AG20443 (cell line): ENCODE data around the gene NFKBIE.

ENCODE experiments used
- DNase-seq: peaks from one replicate; pipeline ENCODE4 v3.0.0; 2012; ENCODE audit warnings: low spot score, mixed read lengths

NFKBIE gene

DNA sequence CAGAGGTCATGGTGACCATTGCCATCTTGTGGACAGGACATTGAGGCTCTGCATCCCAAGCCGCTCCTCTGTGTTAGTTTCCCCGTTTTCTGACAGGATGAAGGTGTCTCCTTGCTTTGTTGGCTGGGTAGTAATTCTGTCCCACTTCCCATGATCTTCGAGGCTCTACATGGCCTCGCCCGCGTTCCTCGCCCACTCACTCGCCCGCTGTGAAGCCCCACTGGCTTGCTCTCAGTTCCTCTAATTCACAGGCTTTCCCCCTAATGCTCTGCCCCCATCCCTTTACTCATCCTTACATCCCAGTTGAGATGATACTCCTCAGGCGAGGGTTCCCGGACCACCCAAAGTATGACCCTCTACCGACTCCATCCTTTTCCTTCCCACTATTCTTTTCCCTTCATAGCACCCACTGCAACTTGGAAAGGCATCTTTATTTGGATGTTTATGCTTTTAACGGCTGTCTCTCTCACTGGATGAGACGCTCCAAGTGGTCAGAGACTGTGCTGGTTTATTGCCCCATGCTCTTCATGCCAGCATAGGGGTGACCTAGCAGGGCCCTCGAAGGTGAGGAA, 7.5 kb downstream of the NFKBIE start:
- DNase-seq: no peak

DNA sequence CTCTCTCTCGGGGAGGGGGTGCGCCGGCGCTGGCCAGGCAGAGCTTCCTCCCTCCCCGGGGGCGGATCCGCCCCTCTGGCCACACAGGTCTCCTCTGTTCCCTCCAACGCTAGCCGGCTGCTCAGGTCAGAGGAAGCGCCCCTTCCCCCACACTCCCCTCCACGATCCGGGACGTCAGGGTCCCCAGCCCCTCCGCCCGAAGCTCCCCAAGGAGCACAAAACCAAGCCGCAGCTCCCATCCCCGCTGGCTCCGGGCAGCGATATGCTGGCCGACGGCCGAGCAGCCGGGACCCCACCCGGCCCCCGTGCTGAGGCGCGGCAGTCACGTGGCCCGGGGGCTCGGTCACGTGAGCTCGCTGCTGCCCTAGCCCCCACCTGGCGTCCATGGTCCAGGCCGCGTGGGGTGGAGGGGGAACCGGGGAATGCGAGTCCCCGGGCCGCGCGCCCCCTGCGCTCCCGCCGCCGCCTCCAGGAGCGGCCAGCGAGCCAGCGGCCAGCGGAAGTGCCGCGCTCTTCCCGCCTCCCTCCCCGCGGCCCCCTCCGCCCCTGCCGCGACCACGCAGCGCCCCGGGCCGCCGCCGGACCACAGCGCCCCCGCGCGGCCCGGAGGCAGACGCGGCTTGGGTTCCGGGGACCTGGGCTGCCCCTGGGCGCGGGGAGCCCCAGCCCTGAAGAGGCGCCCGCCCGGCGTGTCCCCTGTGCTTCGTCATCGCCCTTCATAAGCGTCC, 8.2 kb downstream of the NFKBIE start, which contains the start of gene SLC35B2:
SLC35B2 (minus strand) TSS at position 504 of the 728 bp plus-strand sequence; CDS start at position 386, 118 bp downstream.
- DNase-seq: peak; percentile 94

DNA sequence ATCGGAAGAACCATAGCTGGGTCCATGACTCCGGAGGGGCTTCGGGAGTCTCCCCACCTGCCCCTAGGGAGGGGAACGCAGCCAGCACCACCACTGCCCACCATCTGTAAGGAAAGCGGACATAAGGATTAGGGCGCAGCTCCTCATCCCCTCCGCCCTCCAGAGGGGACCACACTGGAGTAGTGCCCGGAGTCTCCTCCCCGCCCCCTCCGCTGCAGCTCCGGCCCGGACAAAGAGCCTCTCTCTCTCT, 8.7 kb downstream of the NFKBIE start:
- DNase-seq: peak; percentile 64

DNA sequence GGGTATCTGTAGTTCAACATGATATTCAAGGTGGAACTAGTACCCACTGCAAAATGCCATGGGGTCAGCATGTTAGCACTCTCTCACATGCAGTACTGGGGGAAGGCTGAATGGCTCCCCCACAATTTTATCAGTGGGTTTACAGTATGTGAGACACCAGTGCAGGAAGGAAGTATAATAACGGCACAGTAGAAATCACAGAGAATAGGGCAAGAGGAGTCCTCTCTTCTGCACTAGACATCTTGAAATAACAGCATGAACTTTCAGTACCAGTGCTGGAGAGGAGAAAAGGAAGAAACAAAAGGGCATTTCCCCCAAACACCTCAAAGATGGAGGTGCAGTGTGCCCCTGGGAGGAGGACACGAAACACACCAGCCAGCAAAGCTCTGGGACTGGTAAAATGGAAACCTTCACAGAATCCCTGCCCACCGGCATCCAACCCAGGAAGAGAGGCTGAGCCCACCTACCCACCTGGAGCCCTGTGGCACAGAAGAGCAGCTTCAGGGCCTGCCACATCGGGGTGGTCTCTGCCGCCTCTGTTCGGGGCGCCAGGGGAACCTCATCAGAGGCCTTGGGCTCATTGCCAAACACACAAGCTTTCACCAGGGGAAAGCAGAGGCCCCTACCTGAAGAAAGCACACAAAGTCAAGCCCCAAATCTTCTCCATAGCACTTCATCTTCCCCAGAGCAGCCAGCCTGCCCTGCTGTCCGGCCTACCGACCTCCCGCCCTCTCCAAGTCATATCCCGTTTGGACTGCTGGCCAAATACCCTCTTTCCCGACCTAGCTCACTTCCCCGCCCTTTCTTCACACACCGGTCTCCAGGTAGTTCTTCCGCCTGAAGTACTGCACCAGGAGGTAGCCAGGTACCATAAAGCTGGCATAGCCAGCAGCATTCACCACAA, 9.2 kb downstream of the NFKBIE start:
- DNase-seq: no peak

DNA sequence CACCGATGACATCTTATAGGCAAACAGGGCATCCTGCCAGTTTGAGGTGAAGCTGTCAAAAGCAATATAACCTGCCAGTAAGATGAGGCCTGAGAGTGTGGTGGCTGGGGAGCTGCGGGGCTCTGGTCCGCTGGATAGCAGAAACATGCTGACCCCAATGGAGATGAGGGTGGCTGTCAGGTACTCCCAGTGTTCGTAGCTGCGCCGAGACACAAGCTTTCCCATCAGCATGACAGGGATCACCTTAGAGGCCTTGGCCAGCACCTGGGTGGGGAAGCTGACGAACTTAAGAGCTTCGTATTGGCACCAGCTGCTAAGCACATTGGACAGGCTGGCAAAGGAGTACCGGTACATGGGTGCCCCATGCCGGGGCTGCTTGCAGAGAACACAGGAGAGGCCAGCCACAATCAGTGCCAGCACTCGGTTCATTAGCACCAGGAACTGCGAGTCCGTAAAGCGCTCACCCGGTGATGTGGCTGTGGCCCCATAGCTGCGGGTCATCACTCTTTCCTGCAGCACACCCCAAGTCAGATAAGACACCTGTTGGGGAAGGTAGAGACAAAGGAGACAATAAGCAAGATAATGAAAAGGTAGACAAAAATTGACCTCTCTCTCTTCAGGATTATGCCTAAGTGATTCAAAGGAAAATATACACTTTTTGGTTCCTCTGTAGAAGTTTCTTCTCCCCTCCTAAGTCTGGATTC, 10.1 kb downstream of the NFKBIE start:
- no peak for DNase-seq

DNA sequence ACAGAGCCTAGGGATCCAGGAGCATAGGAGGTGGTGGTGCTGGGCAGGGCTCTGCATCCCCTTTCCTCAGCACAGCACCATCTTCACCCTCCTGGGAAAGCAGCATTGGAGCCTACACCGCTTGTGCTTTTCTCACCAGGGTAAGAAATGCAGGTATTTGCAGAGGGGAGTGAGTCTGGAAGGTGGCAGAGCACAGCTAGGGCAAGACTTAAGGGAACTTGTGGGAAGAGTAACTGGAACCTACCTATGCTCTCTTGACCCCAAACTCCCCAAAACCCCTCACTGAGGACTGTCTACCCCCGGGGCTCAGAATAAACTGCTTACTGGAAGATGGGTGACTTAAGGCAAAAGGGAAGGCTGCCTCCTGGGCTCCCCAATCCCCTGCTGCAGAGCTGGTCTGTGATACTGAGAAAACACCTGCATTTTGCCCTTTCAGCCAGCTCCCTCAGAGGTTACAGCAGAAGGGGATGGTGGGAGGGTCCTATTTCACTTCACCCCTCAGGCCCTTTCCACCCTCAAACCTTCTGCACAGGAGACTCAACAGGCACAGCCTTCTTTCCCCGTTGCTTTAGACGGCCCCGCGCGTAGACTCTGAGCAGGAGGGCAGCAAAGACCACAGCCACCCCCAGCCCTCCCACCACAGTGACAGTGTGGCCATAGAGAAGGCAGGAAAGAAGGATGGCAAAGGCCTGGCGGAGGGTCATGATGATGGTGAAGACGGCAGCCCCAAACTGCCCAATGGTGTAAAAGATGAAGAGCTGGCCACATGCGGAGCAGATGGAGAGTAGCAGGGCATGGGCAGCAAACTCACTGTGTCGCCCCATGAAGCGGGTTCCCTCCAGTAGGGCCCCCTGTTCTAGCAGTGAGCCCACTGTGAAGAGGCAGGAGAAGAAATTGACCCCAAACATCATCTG, 10.9 kb downstream of the NFKBIE start:
- no peak for DNase-seq

DNA sequence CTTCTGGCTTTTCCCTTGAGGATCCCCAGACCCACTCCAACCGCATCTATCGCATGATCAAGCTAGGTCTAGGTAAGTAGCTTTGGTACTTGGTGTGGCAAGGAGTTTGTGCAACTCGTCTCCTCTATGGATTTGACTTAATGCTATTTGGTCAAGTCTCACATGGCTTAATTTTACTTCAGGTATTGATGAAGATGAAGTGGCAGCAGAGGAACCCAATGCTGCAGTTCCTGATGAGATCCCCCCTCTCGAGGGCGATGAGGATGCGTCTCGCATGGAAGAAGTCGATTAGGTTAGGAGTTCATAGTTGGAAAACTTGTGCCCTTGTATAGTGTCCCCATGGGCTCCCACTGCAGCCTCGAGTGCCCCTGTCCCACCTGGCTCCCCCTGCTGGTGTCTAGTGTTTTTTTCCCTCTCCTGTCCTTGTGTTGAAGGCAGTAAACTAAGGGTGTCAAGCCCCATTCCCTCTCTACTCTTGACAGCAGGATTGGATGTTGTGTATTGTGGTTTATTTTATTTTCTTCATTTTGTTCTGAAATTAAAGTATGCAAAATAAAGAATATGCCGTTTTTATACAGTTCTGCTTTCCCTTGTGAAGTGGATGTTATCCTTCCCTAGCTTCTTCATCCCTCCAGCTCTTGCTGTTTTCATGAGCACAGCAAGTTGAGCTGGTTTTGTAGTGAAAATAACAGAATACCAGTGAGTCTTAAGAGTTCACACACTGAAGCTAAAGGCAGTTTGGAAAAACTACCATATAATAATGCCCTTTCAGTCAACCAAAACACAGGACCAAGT, 11.8 kb downstream of the NFKBIE start:
- no peak for DNase-seq

DNA sequence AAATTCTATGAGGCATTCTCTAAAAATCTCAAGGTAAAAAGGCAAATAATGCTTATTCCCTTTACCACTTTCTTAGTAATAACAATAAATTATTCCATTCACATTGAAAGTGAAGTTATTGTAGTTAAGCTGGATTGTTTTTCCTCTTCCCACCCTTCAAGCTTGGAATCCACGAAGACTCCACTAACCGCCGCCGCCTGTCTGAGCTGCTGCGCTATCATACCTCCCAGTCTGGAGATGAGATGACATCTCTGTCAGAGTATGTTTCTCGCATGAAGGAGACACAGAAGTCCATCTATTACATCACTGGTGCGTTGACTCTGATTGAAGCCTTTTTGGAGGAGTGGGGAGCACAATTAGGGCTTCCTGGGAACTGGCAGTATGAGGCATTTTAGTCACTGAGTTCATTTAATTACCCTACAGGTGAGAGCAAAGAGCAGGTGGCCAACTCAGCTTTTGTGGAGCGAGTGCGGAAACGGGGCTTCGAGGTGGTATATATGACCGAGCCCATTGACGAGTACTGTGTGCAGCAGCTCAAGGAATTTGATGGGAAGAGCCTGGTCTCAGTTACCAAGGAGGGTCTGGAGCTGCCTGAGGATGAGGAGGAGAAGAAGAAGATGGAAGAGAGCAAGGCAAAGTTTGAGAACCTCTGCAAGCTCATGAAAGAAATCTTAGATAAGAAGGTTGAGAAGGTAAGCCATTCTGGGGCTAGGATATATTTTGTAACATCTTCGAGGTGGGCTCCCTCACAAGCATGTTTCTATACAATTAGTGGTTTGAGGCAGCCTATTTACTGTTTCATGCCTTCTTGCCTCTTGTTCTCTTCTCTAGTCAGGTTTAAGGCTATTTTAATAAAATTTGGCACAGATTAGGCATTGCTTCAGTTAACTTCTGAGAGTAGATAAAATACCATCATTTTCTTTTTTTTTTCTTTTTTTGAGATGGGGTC, 13.5 kb downstream of the NFKBIE start:
- DNase-seq: no peak

DNA sequence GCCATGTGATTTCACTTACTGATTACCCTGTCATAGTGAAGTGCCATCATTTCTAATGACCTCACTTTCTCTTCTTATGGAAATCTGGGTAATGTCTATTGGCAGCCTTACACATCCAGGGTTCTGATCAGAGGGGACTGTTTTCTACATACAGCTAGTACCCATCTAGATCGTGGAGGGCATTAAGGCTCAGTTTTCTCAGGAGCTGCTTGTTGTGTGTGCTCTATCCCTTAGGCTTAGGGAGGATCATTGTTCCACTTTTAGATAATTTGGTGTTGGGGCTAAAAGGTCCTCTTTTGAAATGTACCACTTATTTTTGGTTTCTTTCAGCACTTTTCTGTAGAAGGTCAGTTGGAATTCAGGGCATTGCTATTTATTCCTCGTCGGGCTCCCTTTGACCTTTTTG, 14.6 kb downstream of the NFKBIE start:
- DNase-seq: no peak

DNA sequence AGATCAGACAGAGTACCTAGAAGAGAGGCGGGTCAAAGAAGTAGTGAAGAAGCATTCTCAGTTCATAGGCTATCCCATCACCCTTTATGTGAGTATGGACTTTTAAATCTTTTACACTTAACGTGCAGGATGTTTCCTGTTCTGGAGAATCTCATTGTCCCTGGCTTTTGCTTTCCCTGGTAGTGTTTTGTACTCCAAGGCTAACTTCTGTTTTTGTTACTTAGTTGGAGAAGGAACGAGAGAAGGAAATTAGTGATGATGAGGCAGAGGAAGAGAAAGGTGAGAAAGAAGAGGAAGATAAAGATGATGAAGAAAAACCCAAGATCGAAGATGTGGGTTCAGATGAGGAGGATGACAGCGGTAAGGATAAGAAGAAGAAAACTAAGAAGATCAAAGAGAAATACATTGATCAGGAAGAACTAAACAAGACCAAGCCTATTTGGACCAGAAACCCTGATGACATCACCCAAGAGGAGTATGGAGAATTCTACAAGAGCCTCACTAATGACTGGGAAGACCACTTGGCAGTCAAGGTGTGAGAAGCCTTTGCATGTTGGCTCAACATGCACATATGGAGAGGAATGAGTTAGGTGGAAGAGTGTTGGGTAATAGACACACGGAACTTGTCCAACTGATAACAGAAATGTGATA, 15.2 kb downstream of the NFKBIE start:
- no peak for DNase-seq

DNA sequence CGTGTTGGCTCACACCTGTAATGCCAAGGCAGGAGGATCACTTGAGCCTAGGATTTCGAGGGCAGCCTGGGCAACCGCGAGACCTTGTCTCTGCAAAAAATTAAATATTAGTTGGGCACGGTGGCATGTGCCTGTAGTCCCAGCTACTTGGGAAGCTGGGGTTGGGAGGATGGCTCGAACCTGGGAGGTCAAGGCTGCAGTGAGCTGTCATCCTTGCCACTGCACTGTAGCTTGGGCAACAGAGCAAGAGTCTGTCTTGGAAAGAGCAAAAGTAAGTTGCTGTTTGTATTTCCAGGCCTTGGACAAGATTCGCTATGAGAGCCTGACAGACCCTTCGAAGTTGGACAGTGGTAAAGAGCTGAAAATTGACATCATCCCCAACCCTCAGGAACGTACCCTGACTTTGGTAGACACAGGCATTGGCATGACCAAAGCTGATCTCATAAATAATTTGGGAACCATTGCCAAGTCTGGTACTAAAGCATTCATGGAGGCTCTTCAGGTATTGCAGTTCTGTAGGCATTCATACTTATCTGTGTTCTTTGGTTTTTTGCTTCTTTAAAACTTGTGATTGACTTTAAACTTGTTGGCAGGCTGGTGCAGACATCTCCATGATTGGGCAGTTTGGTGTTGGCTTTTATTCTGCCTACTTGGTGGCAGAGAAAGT, 16.1 kb downstream of the NFKBIE start:
- no peak for DNase-seq

DNA sequence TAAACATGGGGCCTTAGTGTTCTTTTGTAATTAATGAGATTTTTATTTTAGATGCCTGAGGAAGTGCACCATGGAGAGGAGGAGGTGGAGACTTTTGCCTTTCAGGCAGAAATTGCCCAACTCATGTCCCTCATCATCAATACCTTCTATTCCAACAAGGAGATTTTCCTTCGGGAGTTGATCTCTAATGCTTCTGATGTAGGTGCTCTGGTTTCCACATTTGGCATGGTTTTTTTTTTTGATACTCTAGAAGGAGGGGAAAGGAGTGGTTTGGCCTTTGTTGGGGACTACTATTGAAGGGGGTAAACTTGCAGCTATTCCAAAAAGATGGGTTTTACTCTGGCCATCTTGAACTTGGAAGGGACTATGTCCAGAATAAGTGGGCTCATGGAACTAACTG, 16.8 kb downstream of the NFKBIE start:
- DNase-seq: no peak

DNA sequence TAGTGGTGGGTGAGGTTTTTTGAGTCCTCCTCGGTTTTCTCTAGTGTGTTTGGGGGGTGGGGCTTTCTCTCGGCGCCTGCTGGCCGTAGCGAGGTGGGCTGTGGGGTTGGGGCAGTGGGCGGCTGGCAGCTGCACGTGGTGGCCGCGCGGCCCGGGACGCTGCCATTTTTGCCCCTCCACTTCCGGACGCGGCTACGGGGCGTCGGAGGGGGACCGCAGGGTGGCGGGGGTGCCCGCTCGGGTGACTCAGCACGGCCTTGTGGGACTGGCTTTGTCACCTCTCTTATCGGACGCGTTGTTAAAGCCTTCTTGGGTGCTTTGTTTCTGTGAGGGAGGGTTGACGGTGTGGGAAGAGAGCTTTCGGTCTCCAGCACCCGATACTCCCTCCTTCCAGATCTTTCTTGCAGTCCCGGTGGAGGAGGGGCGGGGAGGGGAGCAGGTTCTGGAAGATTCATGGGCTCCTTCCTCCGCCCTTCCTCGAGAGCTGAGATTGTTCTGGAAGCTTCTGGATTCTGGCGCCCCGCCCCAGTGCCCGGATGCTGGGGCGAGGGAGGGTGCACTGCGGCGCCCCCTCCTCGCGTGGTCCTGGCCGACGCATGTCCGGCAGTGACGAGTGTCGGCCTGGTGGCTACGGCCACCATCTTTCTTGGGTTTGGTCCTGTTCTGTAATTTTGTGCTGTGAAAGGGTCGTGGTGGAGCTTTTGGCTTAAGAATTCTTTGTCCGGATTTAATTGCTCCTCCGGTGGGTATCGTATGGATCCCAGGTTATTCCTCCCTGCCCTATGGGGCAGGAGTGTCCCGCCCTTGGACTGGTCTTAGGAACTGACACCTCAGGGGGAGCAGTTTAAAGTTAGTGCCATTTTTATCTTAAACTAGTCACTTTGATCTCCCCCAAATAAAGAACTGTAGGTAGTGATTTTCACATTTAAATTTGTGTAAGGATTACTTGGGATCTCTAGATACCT, 17.7 kb downstream of the NFKBIE start:
- peak; percentile 57 for DNase-seq

DNA sequence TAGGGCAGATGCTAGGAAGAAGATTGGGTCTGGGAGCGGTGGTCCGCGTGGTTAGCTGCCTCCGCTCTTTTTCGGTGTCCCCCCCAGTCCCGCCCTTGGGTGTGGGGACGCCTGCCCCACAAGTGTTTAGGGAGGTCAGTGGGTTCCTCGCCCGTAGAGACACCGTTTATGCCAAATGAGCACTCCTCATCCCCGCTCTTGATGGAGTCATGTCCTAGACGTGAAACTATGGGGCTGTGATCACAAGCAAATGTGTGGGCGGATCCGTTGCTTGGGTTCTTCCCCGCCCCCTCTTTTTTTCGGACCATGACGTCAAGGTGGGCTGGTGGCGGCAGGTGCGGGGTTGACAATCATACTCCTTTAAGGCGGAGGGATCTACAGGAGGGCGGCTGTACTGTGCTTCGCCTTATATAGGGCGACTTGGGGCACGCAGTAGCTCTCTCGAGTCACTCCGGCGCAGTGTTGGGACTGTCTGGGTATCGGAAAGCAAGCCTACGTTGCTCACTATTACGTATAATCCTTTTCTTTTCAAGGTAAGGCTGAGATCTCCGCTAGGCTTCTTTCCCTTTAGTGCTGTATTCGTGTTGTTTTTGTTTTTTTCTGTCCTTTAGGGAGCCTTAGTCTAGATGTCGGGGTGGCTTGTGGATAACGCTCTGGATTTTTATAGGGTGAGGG, 18.6 kb downstream of the NFKBIE start, which contains the start of gene HSP90AB1:
HSP90AB1 (plus strand) TSS at position 439 of the 675 bp plus-strand sequence. CDS start 1,529 bp downstream, outside the sequence.
- DNase-seq: peak; percentile 94

DNA sequence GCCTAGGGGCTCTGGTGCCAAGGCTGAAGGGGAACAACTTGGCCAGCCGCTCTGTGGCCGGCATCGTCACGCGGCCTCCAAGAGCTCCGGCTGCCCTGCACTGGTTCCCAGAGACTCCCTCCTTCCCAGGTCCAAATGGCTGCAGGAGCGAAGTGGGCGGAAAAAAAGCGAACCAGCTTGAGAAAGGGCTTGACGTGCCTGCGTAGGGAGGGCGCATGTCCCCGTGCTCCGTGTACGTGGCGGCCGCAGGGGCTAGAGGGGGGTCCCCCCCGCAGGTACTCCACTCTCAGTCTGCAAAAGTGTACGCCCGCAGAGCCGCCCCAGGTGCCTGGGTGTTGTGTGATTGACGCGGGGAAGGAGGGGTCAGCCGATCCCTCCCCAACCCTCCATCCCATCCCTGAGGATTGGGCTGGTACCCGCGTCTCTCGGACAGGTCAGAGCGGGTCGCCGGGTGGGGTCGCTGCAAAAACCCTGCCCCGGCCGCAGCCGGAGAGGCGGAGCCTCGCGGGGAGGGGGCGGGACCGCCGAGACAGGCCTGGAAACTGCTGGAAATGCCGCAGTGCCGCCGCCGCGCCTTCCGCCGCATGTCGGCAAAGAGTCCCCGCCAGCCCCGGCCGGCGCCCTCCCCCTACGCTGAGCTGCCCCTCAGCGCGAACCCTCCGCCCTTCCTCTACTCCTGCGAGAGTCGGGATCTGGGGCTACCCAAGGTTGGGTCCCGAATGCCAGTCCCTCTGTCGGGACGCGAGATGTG, 19.3 kb downstream of the NFKBIE start:
- peak; percentile 88 for DNase-seq
